ENCODE results near the gene TTC28.

TTC28 gene

GRCh38 chr22:28601915-28602314 is 77.7 kb downstream of the TTC28 start:
- TF ChIP-seq, protein P1, sequence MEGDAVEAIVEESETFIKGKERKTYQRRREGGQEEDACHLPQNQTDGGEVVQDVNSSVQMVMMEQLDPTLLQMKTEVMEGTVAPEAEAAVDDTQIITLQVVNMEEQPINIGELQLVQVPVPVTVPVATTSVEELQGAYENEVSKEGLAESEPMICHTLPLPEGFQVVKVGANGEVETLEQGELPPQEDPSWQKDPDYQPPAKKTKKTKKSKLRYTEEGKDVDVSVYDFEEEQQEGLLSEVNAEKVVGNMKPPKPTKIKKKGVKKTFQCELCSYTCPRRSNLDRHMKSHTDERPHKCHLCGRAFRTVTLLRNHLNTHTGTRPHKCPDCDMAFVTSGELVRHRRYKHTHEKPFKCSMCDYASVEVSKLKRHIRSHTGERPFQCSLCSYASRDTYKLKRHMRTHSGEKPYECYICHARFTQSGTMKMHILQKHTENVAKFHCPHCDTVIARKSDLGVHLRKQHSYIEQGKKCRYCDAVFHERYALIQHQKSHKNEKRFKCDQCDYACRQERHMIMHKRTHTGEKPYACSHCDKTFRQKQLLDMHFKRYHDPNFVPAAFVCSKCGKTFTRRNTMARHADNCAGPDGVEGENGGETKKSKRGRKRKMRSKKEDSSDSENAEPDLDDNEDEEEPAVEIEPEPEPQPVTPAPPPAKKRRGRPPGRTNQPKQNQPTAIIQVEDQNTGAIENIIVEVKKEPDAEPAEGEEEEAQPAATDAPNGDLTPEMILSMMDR (IDR thresholded peaks at IDR 0.05), result no peak
- H3K27ac ChIP-seq, result no peak overlapping the region
- H3K27me3 ChIP-seq, result no peaks in the 10 kb centered on the region

DNA sequence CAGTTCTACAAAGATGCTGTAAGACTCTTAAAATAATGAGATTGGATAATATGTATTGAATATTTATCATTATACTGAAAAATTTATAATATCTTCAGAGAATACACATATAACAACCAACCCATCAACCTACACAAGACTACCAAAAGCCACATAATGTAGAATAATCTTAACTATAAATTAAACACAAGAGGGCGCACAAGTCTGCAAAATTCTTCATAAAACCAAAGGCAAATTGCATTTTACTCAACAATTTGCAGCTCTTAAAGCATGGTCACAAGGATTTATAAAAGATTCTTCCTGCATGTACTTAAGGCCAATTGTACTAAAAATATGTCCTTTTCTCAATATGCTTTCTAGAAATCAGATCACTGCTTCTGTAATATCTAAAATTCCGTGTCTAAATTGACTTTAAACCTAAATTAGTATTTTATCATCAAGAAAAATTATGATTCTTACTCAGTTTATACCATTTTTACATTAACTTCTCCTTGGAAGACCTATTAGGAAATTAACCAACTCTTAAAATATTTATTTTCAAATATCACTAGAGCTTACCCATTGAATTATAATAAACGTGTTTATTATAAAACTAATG is 79.0 kb downstream of the TTC28 start:
- TF ChIP-seq, protein P1 (IDR thresholded peaks at IDR 0.05), result no peak
- Histone ChIP-seq H3K36me3 (no peaks in the 10 kb centered on the region), H3K27ac (no peak overlapping the region), H3K4me1 (ENCODE audit: control insufficient read depth in 1 of 2, insufficient read depth in 1 of 2, low read depth in 1 of 2, low read length in 1 of 2) (no peaks in the 10 kb centered on the region), H3K4me3 (ENCODE audit: low read depth in 1 of 2, low read length in 1 of 2) (no peak overlapping the region), H3K27me3 (no peaks in the 10 kb centered on the region), H3K9me3 (no peaks in the 10 kb centered on the region)

More at GRCh38 chr22:28601915-28602314, 77.7 kb downstream of the TTC28 start:
- no peaks in the 10 kb centered on the region for H3K4me1 ChIP-seq (ENCODE audit: control insufficient read depth in 1 of 2, insufficient read depth in 1 of 2, low read depth in 1 of 2, low read length in 1 of 2)
- no peaks in the 10 kb centered on the region for H3K36me3 ChIP-seq
- H3K4me3 ChIP-seq (ENCODE audit: low read depth in 1 of 2, low read length in 1 of 2), result no peak overlapping the region
- H3K9me3 ChIP-seq, result no peaks in the 10 kb centered on the region

DNA sequence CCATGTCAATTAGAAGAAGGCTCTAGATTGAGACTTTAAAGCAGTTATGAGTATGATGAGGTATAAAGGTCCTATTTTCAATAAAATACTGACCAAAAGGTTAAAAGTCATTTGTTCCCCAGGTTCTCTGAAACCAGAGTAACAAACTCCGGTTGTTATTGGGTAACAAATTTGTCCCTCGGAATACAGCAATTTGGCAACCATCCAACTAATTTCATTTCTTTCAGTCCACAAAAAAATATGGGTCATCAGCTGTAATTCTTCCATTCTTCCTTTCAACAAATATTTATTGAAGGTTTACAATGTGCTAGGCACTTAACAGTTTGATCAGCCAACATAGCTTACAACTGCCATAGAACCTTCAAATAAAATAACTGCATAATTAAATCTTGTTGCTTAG is 79.9 kb downstream of the TTC28 start:
- H3K4me1 ChIP-seq (ENCODE audit: control insufficient read depth in 1 of 2, insufficient read depth in 1 of 2, low read depth in 1 of 2, low read length in 1 of 2), result no peaks in the 10 kb centered on the region
- no peaks in the 10 kb centered on the region for H3K36me3 ChIP-seq
- H3K4me3 ChIP-seq (ENCODE audit: low read depth in 1 of 2, low read length in 1 of 2), result no peak overlapping the region
- H3K27me3 ChIP-seq, result no peaks in the 10 kb centered on the region
- H3K9me3 ChIP-seq, result no peaks in the 10 kb centered on the region
- no peak overlapping the region for H3K27ac ChIP-seq
- TF ChIP-seq, protein P1 (IDR thresholded peaks at IDR 0.05), result no peak

DNA sequence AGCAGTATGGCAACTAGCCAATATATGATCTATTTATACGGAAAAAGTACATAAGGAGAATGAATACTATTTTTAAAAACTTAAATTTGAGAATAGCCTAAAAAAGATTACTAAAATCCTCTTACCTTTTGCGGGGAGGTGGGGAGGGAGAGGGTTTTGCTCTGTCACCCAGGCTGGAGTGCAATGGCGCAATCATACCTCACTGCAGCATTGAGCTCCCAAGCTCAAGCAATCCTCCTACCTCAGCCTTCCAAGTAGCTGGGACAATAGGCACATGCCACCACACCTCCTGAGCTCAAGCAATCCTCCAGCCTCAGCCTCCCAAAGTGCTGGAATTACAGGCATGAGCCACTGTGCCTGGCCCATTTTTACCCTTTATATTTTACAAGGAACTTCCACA is 82.0 kb downstream of the TTC28 start:
- H3K36me3 ChIP-seq, result no peaks in the 10 kb centered on the region
- no peak overlapping the region for H3K4me3 ChIP-seq (ENCODE audit: low read depth in 1 of 2, low read length in 1 of 2)
- H3K27me3 ChIP-seq, result no peaks in the 10 kb centered on the region
- H3K9me3 ChIP-seq, result no peaks in the 10 kb centered on the region
- H3K4me1 ChIP-seq (ENCODE audit: control insufficient read depth in 1 of 2, insufficient read depth in 1 of 2, low read depth in 1 of 2, low read length in 1 of 2), result no peaks in the 10 kb centered on the region
- no peak overlapping the region for H3K27ac ChIP-seq
- TF ChIP-seq, protein P1 (IDR thresholded peaks at IDR 0.05), result no peak

GRCh38 chr22:28594797-28595462 is 84.7 kb downstream of the TTC28 start:
- Histone ChIP-seq H3K4me1 (ENCODE audit: control insufficient read depth in 1 of 2, insufficient read depth in 1 of 2, low read depth in 1 of 2, low read length in 1 of 2) (no peaks in the 10 kb centered on the region), H3K36me3 (no peaks in the 10 kb centered on the region), H3K4me3 (ENCODE audit: low read depth in 1 of 2, low read length in 1 of 2) (no peak overlapping the region), H3K9me3 (no peaks in the 10 kb centered on the region), H3K27me3 (no peaks in the 10 kb centered on the region), H3K27ac (no peak overlapping the region)
- TF ChIP-seq, protein P1 (IDR thresholded peaks at IDR 0.05), result no peak

All from neutrophil (primary cell).